IPS-20b (cell line): ENCODE results near the gene FJX1.

Experiments
- H3K27ac ChIP-seq: one replicate; pipeline ENCODE4 v1.5.1; 2013; ENCODE audit warnings: low read length
- H3K27me3 ChIP-seq: 2 replicates; pipeline ENCODE4 v1.6.1; 2013; ENCODE audit warnings: mild to moderate bottlenecking, low read length, inconsistent platforms; ENCODE audit not compliant: insufficient read depth
- H3K36me3 ChIP-seq: 2 replicates; pipeline ENCODE4 v1.6.1; 2013; ENCODE audit warnings: low read depth, mild to moderate bottlenecking, inconsistent platforms, low read length, moderate library complexity; ENCODE audit not compliant: insufficient read depth
- H3K4me1 ChIP-seq: 2 replicates; pipeline ENCODE4 v1.6.1; 2013; ENCODE audit warnings: mild to moderate bottlenecking, control low read depth, inconsistent platforms, low read length, moderate library complexity; ENCODE audit not compliant: insufficient read depth
- H3K4me3 ChIP-seq: 2 replicates; pipeline ENCODE4 v1.5.1; 2013; ENCODE audit warnings: mild to moderate bottlenecking, low read length, inconsistent platforms
- H3K9ac ChIP-seq: 2 replicates; pipeline ENCODE4 v1.6.1; 2013; ENCODE audit warnings: low read depth, mild to moderate bottlenecking, inconsistent platforms, low read length, moderate library complexity
- H3K9me3 ChIP-seq: 2 replicates; pipeline ENCODE4 v1.6.1; 2013; ENCODE audit warnings: mild to moderate bottlenecking, low read depth, low read length, inconsistent platforms; ENCODE audit not compliant: insufficient read depth

The FJX1 gene, protein sequence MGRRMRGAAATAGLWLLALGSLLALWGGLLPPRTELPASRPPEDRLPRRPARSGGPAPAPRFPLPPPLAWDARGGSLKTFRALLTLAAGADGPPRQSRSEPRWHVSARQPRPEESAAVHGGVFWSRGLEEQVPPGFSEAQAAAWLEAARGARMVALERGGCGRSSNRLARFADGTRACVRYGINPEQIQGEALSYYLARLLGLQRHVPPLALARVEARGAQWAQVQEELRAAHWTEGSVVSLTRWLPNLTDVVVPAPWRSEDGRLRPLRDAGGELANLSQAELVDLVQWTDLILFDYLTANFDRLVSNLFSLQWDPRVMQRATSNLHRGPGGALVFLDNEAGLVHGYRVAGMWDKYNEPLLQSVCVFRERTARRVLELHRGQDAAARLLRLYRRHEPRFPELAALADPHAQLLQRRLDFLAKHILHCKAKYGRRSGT

GRCh38 chr11:35617687-35618496 lies at the start of gene FJX1:
Gene FJX1, plus strand, starts transcription at chr11:35618460. Its CDS starts 177 bp downstream, at chr11:35618637.
- peak within 1 kb of the TSS; percentile 79 for H3K4me3 ChIP-seq
- H3K36me3 ChIP-seq = no peaks in the 10 kb centered on the region
- peaks cover 19% of the 10 kb centered on the region for H3K4me1 ChIP-seq
- peak within 1 kb of the TSS; percentile 78; the same call in 1 of the 2 replicates for H3K9ac ChIP-seq
- no peaks in the 10 kb centered on the region for H3K9me3 ChIP-seq
- no peak within 1 kb of the TSS for H3K27ac ChIP-seq
- H3K27me3 ChIP-seq = peaks cover 42% of the 10 kb centered on the region

DNA sequence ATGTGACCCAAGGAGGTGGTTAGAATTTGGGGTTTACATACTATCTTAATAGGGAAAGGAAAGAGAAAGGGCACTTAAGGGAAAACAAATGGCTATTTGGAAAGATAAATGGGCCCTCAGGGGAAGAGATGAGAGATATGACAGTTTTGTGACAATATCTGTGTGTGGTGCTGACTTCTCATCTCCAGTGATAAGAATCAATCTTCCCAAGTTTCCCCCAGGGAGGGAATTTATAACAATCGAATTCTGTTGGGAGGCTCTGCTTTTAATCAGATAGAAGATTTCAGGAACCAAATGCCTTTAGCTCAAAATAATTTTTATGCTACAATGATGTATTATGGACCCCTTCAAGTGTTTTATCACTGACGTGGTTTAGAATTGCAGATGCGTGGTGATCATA lies 46.6 kb upstream of the FJX1 start:
- Histone ChIP-seq H3K9me3 (no peaks in the 10 kb centered on the region; the same call in 1 of the 2 replicates), H3K36me3 (no peaks in the 10 kb centered on the region), H3K9ac (no peak overlapping the region), H3K4me3 (no peak overlapping the region), H3K27ac (no peak overlapping the region), H3K27me3 (no peaks in the 10 kb centered on the region), H3K4me1 (no peaks in the 10 kb centered on the region)

GRCh38 chr11:35579557-35580396 lies 38.5 kb upstream of the FJX1 start:
- Histone ChIP-seq H3K9me3 (no peaks in the 10 kb centered on the region), H3K27me3 (no peaks in the 10 kb centered on the region), H3K4me3 (no peak overlapping the region), H3K27ac (no peak overlapping the region), H3K36me3 (no peaks in the 10 kb centered on the region), H3K9ac (no peak overlapping the region), H3K4me1 (no peaks in the 10 kb centered on the region)

- Histone ChIP-seq H3K27me3 (no peaks in the 10 kb centered on the region), H3K4me3 (no peak overlapping the region), H3K4me1 (no peaks in the 10 kb centered on the region), H3K27ac (no peak overlapping the region), H3K9ac (no peak overlapping the region), H3K36me3 (no peaks in the 10 kb centered on the region), H3K9me3 (no peaks in the 10 kb centered on the region)
These were observed 37.9 kb upstream of the FJX1 start for GRCh38 chr11:35580397-35580781.

GRCh38 chr11:35582033-35582432 lies 36.2 kb upstream of the FJX1 start:
- Histone ChIP-seq H3K27ac (no peak overlapping the region), H3K9ac (no peak overlapping the region), H3K27me3 (no peaks in the 10 kb centered on the region)

DNA sequence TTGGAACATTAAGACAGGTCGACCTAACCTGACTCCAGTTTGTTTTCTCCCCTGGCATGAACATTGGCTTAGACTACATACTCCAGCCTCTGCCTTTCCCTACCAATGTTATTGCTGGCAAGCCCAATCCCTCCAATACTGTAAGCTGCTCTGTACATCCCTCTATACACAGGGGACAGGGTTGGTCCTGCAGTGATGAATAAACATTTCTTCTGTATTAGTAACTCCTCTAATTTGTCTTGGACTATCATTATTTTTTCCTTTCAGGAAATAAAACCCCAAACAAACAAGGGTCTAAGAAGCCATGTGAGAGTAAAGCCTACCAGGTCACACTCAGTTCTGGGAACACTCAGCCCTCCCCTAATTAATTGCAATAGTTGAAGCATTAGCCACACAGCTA lies 35.1 kb upstream of the FJX1 start:
- Histone ChIP-seq H3K36me3 (no peaks in the 10 kb centered on the region), H3K27ac (no peak overlapping the region), H3K9me3 (no peaks in the 10 kb centered on the region), H3K4me3 (no peak overlapping the region), H3K27me3 (no peaks in the 10 kb centered on the region), H3K9ac (no peak overlapping the region), H3K4me1 (no peaks in the 10 kb centered on the region)

More at GRCh38 chr11:35582033-35582432, 36.2 kb upstream of the FJX1 start:
- Histone ChIP-seq H3K4me1 (no peaks in the 10 kb centered on the region), H3K36me3 (no peaks in the 10 kb centered on the region), H3K9me3 (no peaks in the 10 kb centered on the region), H3K4me3 (no peak overlapping the region)

DNA sequence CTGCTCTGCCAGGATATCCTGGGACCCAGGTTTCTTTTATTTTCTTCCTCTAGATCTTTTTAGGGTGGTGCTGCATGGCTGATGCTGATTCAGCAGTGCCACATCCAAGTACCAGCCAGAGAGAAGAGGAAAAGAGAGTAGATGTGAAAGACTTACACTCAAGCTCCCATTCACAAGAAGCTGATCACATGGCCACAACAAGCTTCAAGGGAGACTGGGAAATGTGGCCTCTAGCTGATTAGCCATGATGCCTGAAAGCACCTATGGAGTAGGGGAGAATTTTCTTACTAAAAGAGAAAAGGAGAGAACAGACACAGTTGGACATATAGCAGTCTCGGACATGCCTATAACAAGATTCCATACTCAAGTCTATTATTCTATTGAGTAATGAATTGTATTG lies 34.4 kb upstream of the FJX1 start:
- Histone ChIP-seq H3K4me3 (no peak overlapping the region), H3K9ac (no peak overlapping the region), H3K4me1 (no peaks in the 10 kb centered on the region), H3K9me3 (no peaks in the 10 kb centered on the region), H3K27ac (no peak overlapping the region), H3K27me3 (no peaks in the 10 kb centered on the region), H3K36me3 (no peaks in the 10 kb centered on the region)

DNA sequence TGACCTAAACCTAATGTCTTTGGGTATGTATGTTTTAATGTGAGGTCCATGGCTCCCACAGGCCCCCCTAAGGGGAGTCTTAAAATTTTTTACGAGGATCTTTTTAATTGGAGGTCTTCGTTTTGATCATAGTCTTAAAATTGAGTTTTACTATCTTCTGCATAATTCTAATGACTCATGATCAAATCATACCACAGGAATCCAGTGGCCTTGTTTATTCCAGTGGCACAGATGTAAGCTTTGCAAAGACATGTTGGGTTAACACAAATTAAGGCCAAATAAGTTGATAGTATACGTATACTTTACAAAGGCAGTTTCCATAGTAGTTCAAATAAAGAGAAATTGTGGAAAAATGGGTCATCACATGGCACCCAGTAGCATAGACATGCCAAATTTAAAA lies 33.9 kb upstream of the FJX1 start:
- H3K9me3 ChIP-seq = no peaks in the 10 kb centered on the region
- H3K9ac ChIP-seq = no peak overlapping the region
- H3K36me3 ChIP-seq = no peaks in the 10 kb centered on the region
- H3K4me3 ChIP-seq = no peak overlapping the region
- H3K27me3 ChIP-seq = no peaks in the 10 kb centered on the region
- H3K4me1 ChIP-seq = no peaks in the 10 kb centered on the region
- H3K27ac ChIP-seq = no peak overlapping the region

DNA sequence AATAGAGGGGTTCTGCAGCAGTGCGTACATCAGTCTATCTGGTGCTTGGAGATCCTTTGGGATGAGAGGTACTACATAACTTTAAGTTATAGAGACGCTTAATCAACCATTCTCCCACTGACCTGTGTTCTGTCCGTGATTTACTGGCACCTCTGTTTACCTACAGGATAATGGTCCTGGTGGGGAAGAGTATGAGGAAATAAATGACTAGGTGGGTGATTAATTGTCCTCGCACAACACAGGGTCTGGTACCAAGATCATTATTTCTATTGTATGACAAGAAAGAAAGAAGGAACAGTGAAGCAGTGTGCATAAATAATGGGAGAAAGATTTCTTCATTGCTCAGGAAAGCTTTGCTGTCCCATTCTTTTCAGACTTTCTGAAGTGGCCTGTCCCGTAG lies 32.8 kb upstream of the FJX1 start:
- no peak overlapping the region for H3K4me3 ChIP-seq
- no peak overlapping the region for H3K9ac ChIP-seq
- H3K27ac ChIP-seq = no peak overlapping the region
- H3K9me3 ChIP-seq = no peaks in the 10 kb centered on the region
- no peaks in the 10 kb centered on the region for H3K36me3 ChIP-seq
- no peaks in the 10 kb centered on the region for H3K4me1 ChIP-seq
- 0 out of 2 replicates have a peak, but pooled peaks cover 3% of the 10 kb centered on the region for H3K27me3 ChIP-seq

- 0 out of 2 replicates have a peak, but pooled peaks cover 4% of the 10 kb centered on the region for H3K27me3 ChIP-seq
- H3K4me1 ChIP-seq = no peaks in the 10 kb centered on the region
- H3K27ac ChIP-seq = no peak overlapping the region
- no peaks in the 10 kb centered on the region for H3K36me3 ChIP-seq
- H3K9ac ChIP-seq = no peak overlapping the region
- H3K9me3 ChIP-seq = no peaks in the 10 kb centered on the region
- H3K4me3 ChIP-seq = no peak overlapping the region
These were observed 32.0 kb upstream of the FJX1 start for GRCh38 chr11:35586222-35586621.

DNA sequence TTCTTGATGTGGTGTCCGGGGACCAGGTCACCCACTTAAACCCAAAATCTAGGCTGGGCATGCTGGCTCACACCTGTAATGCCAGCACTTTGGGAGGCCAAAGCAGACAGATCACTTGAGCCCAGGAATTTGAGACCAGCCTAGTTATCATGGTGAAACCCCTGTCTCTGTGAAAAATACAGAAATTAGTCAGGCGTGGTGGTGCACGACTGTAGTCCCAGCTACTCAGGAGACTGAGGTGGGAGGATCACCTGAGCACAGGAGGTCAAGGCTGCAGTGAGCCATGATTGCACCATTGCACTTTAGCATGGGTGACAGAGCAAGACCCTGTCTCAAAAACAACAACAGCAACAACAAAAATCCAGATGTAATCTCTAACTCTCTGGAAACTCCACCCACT lies 30.3 kb upstream of the FJX1 start:
- Histone ChIP-seq H3K27me3 (0 out of 2 replicates have a peak, but pooled peaks cover 4% of the 10 kb centered on the region), H3K9me3 (no peaks in the 10 kb centered on the region), H3K9ac (no peak overlapping the region)

More for the DNA sequence above, 30.3 kb upstream of the FJX1 start:
- Histone ChIP-seq H3K27ac (no peak overlapping the region), H3K4me3 (no peak overlapping the region), H3K36me3 (no peaks in the 10 kb centered on the region), H3K4me1 (no peaks in the 10 kb centered on the region)
